ENCODE results near the gene TFRC. TPM values are rescaled to one million over a fixed set of nuclear protein-coding genes. Genes with fewer than 3 reads are reported as not detected.
"Not testable (repeated sequence)": the region's sequence is repeated elsewhere in the genome, so short reads cannot be mapped to it uniquely, and the experiment has no call there.

TFRC gene
- total RNA-seq, 1 donor from 2014 or later, result 725 TPM

- intact Hi-C loops (cut with micrococcal nuclease); H3K27me3 Mint-ChIP-seq; H3K4me3 Mint-ChIP-seq; DNase-seq; H3K27ac Mint-ChIP-seq; H3K9me3 Mint-ChIP-seq; H3K4me1 Mint-ChIP-seq; H3K36me3 Mint-ChIP-seq (ENCODE audit: low read depth): not testable (repeated sequence)
Observed at GRCh38 chr3:196098365-196098980, 16.6 kb upstream of the TFRC start.

- Mint-ChIP-seq H3K27me3 (no peaks in the 10 kb centered on the region), H3K4me3 (no peak overlapping the region), H3K4me1 (peaks cover 8% of the 10 kb centered on the region), H3K9me3 (no peaks in the 10 kb centered on the region), H3K27ac (no peak overlapping the region), H3K36me3 (ENCODE audit: low read depth) (no peaks in the 10 kb centered on the region)
- intact Hi-C loops (cut with micrococcal nuclease), result no loop called here
- DNase-seq, result no peak
Observed at GRCh38 chr3:196097373-196098154, 15.7 kb upstream of the TFRC start.

GRCh38 chr3:196096382-196096953 lies 14.6 kb upstream of the TFRC start:
- no peak overlapping the region for H3K4me3 Mint-ChIP-seq
- no peaks in the 10 kb centered on the region for H3K9me3 Mint-ChIP-seq
- DNase-seq, result no peak
- peaks cover 8% of the 10 kb centered on the region for H3K4me1 Mint-ChIP-seq
- no peaks in the 10 kb centered on the region for H3K36me3 Mint-ChIP-seq (ENCODE audit: low read depth)
- intact Hi-C loops (cut with micrococcal nuclease), result no loop called here
- H3K27me3 Mint-ChIP-seq, result no peaks in the 10 kb centered on the region
- no peak overlapping the region for H3K27ac Mint-ChIP-seq

GRCh38 chr3:196093317-196094111 lies 11.6 kb upstream of the TFRC start:
- Mint-ChIP-seq H3K9me3 (no peaks in the 10 kb centered on the region), H3K27ac (no peak overlapping the region), H3K4me3 (no peak overlapping the region), H3K27me3 (no peaks in the 10 kb centered on the region), H3K36me3 (ENCODE audit: low read depth) (no peaks in the 10 kb centered on the region), H3K4me1 (peaks cover 7% of the 10 kb centered on the region)
- DNase-seq, result no peak
- intact Hi-C loops (cut with micrococcal nuclease), result no loop called here

- no peaks in the 10 kb centered on the region for H3K9me3 Mint-ChIP-seq
- DNase-seq, result no peak
- peaks cover 7% of the 10 kb centered on the region for H3K4me1 Mint-ChIP-seq
- H3K27ac Mint-ChIP-seq, result no peak overlapping the region
- no peaks in the 10 kb centered on the region for H3K27me3 Mint-ChIP-seq
- H3K36me3 Mint-ChIP-seq (ENCODE audit: low read depth), result no peaks in the 10 kb centered on the region
- intact Hi-C loops (cut with micrococcal nuclease), result no loop called here
- no peak overlapping the region for H3K4me3 Mint-ChIP-seq
Observed at GRCh38 chr3:196087906-196088305, 6.0 kb upstream of the TFRC start.

GRCh38 chr3:196082619-196082971 lies 705 bp upstream of the TFRC start:
- Mint-ChIP-seq H3K4me3 (peak overlapping the region; percentile 89), H3K4me1 (peaks cover 32% of the 10 kb centered on the region)

GRCh38 chr3:196081002-196081833 lies 672 bp downstream of the TFRC start:
- DNase-seq, result peak; percentile 90
- Mint-ChIP-seq H3K4me1 (peaks cover 38% of the 10 kb centered on the region), H3K27ac (peak overlapping the region; percentile 92), H3K4me3 (peak overlapping the region; percentile 89), H3K9me3 (no peaks in the 10 kb centered on the region), H3K36me3 (ENCODE audit: low read depth) (peaks cover 37% of the 10 kb centered on the region), H3K27me3 (no peaks in the 10 kb centered on the region)
- intact Hi-C loops (cut with micrococcal nuclease), result loop anchor here (5.0 kb wide), 1 partner anchor 421 kb away; the partner anchor contains the start of gene RNF168

More at GRCh38 chr3:196082619-196082971, 705 bp upstream of the TFRC start:
- DNase-seq, result peak; percentile 64
- Mint-ChIP-seq H3K9me3 (no peaks in the 10 kb centered on the region), H3K36me3 (ENCODE audit: low read depth) (peaks cover 30% of the 10 kb centered on the region), H3K27me3 (no peaks in the 10 kb centered on the region), H3K27ac (peak overlapping the region; percentile 92)
- intact Hi-C loops (cut with micrococcal nuclease), result loop anchor here (1.0 to 5.0 kb wide), 4 partner anchors 30 to 420 kb away; partner anchors contain the start of gene RNF168

- Mint-ChIP-seq H3K4me3 (peak overlapping the region; percentile 89), H3K27ac (peak overlapping the region; percentile 92), H3K4me1 (peaks cover 35% of the 10 kb centered on the region), H3K36me3 (ENCODE audit: low read depth) (peaks cover 42% of the 10 kb centered on the region)
- DNase-seq, result peak; percentile 64
- not testable (repeated sequence) for H3K27me3 Mint-ChIP-seq, H3K9me3 Mint-ChIP-seq
- intact Hi-C loops (cut with micrococcal nuclease), result loop anchor here (5.0 kb wide), 1 partner anchor 422 kb away; the partner anchor contains the start of gene RNF168
Observed at GRCh38 chr3:196080101-196080846, 1.6 kb downstream of the TFRC start.

- Mint-ChIP-seq H3K4me3 (peak overlapping the region; percentile 89), H3K27ac (peak overlapping the region; percentile 92), H3K27me3 (no peaks in the 10 kb centered on the region), H3K36me3 (ENCODE audit: low read depth) (peaks cover 46% of the 10 kb centered on the region), H3K4me1 (peaks cover 35% of the 10 kb centered on the region), H3K9me3 (no peaks in the 10 kb centered on the region)
- intact Hi-C loops (cut with micrococcal nuclease), result loop anchor here (5.0 kb wide), 1 partner anchor 423 kb away; the partner anchor contains the start of gene RNF168
- DNase-seq, result no peak
Observed at GRCh38 chr3:196079682-196080081, 2.2 kb downstream of the TFRC start.

- intact Hi-C loops (cut with micrococcal nuclease), result no loop called here
- no peak for DNase-seq
- peaks cover 68% of the 10 kb centered on the region for H3K36me3 Mint-ChIP-seq (ENCODE audit: low read depth)
- no peak overlapping the region for H3K4me3 Mint-ChIP-seq
- no peaks in the 10 kb centered on the region for H3K27me3 Mint-ChIP-seq
- H3K9me3 Mint-ChIP-seq, result no peaks in the 10 kb centered on the region
- no peak overlapping the region for H3K27ac Mint-ChIP-seq
- peaks cover 45% of the 10 kb centered on the region for H3K4me1 Mint-ChIP-seq
Observed at GRCh38 chr3:196075013-196075412, 6.9 kb downstream of the TFRC start.

GRCh38 chr3:196073255-196073753 lies 8.6 kb downstream of the TFRC start:
- DNase-seq, result peak; percentile 92
- peaks cover 63% of the 10 kb centered on the region for H3K36me3 Mint-ChIP-seq (ENCODE audit: low read depth)
- no peaks in the 10 kb centered on the region for H3K9me3 Mint-ChIP-seq
- H3K4me1 Mint-ChIP-seq, result peaks cover 34% of the 10 kb centered on the region
- no peak overlapping the region for H3K4me3 Mint-ChIP-seq
- intact Hi-C loops (cut with micrococcal nuclease), result loop anchor here (1.0 kb wide), 1 partner anchor 123 kb away; no protein-coding TSS in a partner anchor
- H3K27me3 Mint-ChIP-seq, result no peaks in the 10 kb centered on the region
- H3K27ac Mint-ChIP-seq, result no peak overlapping the region

- Mint-ChIP-seq H3K9me3 (no peaks in the 10 kb centered on the region), H3K27me3 (no peaks in the 10 kb centered on the region), H3K4me3 (no peak overlapping the region), H3K27ac (no peak overlapping the region), H3K36me3 (ENCODE audit: low read depth) (peaks cover 65% of the 10 kb centered on the region), H3K4me1 (peaks cover 27% of the 10 kb centered on the region)
- DNase-seq, result no peak
- intact Hi-C loops (cut with micrococcal nuclease), result no loop called here
Observed at GRCh38 chr3:196072313-196072712, 9.6 kb downstream of the TFRC start.

All from activated CD4-positive, alpha-beta T cell treated with anti-CD3 and anti-CD28 coated beads, Interleukin-2, amount 10 ng/mL, durations not matched to agents 24 days and 14 days (primary cell).